Nephron (organoid): ENCODE data around the gene METTL5.
A peak's percentile ranks its signal among the peaks of the same experiment; 100 is the strongest.

ENCODE experiments used
- H3K27ac Mint-ChIP-seq, 3 experiments: 2 replicates each; pipeline ENCODE4 v1.8.0; 2020; ENCODE audit warnings: mixed read lengths in 3 of 3, mild to moderate bottlenecking in 2 of 3, moderate library complexity in 1 of 3
- H3K27me3 Mint-ChIP-seq: 2 replicates; pipeline ENCODE4 v1.8.0; 2021; ENCODE audit warnings: low read depth, mild to moderate bottlenecking, moderate library complexity, mixed read lengths
- H3K36me3 Mint-ChIP-seq: 2 replicates; pipeline ENCODE4 v1.8.0; 2020; ENCODE audit warnings: low read depth, mixed read lengths
- H3K4me1 Mint-ChIP-seq: 2 replicates; pipeline ENCODE4 v1.8.0; 2020; ENCODE audit warnings: mixed read lengths
- H3K4me3 Mint-ChIP-seq, 3 experiments: 2 replicates each; pipeline ENCODE4 v1.8.0; 2020; ENCODE audit warnings: mild to moderate bottlenecking in 3 of 3, mixed read lengths in 3 of 3, moderate library complexity in 2 of 3
- H3K9me3 Mint-ChIP-seq: 2 replicates; pipeline ENCODE4 v1.8.0; 2020; ENCODE audit warnings: mixed read lengths
- CTCF ChIP-seq, 3 experiments: fragments of 200-600 bp; sonication (generic); IDR thresholded peaks; one replicate each; pipeline ENCODE4 v1.5.0; 2021; ENCODE audit warnings: antibody characterized with exemption in 3 of 3; ENCODE audit not compliant: unreplicated experiment in 3 of 3

The METTL5 gene

GRCh38 chr2:169767243-169767888 is 57.3 kb downstream of the METTL5 start:
- Mint-ChIP-seq H3K4me3 (no peak overlapping the region), H3K9me3 (peaks cover 7% of the 10 kb centered on the region), H3K27ac (no peak overlapping the region), H3K4me1 (no peaks in the 10 kb centered on the region), H3K36me3 (peaks cover 13% of the 10 kb centered on the region), H3K27me3 (no peaks in the 10 kb centered on the region)
- TF ChIP-seq CTCF (IDR thresholded peaks at IDR 0.05; ENCODE audit: unreplicated experiment in 3 of 3), result peak; percentile 53 to 57 (median 57)

- peaks cover 26% of the 10 kb centered on the region for H3K36me3 Mint-ChIP-seq
- H3K4me1 Mint-ChIP-seq, result no peaks in the 10 kb centered on the region
- no peak overlapping the region for H3K4me3 Mint-ChIP-seq
- H3K27ac Mint-ChIP-seq, result no peak overlapping the region
- no peaks in the 10 kb centered on the region for H3K27me3 Mint-ChIP-seq
- peaks cover 16% of the 10 kb centered on the region for H3K9me3 Mint-ChIP-seq
- no peak for TF ChIP-seq CTCF (IDR thresholded peaks at IDR 0.05; ENCODE audit: unreplicated experiment in 3 of 3)
Measured at GRCh38 chr2:169765523-169765922, 59.2 kb downstream of the METTL5 start.

- TF ChIP-seq CTCF (IDR thresholded peaks at IDR 0.05; ENCODE audit: unreplicated experiment in 3 of 3), result no peak
- Mint-ChIP-seq H3K27me3 (no peaks in the 10 kb centered on the region), H3K27ac (peak overlapping the region in 2 of 3 experiments; percentile 76 to 93), H3K4me1 (no peaks in the 10 kb centered on the region), H3K36me3 (peaks cover 37% of the 10 kb centered on the region), H3K4me3 (no peak overlapping the region), H3K9me3 (peaks cover 22% of the 10 kb centered on the region)
Measured at GRCh38 chr2:169761970-169762292, 62.8 kb downstream of the METTL5 start.
